ENCODE data around the gene SYT7.
"Not testable (repeated sequence)": the region's sequence is repeated elsewhere in the genome, so short reads cannot be mapped to it uniquely, and the experiment has no call there.

- not testable (repeated sequence) for TF ChIP-seq CTCF (IDR thresholded peaks at IDR 0.05); POLR2AphosphoS5 (IDR thresholded peaks at IDR 0.05; ENCODE audit: low read depth, low read length)
- TF ChIP-seq, protein P1, sequence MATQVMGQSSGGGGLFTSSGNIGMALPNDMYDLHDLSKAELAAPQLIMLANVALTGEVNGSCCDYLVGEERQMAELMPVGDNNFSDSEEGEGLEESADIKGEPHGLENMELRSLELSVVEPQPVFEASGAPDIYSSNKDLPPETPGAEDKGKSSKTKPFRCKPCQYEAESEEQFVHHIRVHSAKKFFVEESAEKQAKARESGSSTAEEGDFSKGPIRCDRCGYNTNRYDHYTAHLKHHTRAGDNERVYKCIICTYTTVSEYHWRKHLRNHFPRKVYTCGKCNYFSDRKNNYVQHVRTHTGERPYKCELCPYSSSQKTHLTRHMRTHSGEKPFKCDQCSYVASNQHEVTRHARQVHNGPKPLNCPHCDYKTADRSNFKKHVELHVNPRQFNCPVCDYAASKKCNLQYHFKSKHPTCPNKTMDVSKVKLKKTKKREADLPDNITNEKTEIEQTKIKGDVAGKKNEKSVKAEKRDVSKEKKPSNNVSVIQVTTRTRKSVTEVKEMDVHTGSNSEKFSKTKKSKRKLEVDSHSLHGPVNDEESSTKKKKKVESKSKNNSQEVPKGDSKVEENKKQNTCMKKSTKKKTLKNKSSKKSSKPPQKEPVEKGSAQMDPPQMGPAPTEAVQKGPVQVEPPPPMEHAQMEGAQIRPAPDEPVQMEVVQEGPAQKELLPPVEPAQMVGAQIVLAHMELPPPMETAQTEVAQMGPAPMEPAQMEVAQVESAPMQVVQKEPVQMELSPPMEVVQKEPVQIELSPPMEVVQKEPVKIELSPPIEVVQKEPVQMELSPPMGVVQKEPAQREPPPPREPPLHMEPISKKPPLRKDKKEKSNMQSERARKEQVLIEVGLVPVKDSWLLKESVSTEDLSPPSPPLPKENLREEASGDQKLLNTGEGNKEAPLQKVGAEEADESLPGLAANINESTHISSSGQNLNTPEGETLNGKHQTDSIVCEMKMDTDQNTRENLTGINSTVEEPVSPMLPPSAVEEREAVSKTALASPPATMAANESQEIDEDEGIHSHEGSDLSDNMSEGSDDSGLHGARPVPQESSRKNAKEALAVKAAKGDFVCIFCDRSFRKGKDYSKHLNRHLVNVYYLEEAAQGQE (IDR thresholded peaks at IDR 0.05; ENCODE audit: insufficient read depth in 1 of 2, low read depth in 2 of 2, low read length in 1 of 2) = not testable (repeated sequence)
These were observed 101.4 kb downstream of the SYT7 start for GRCh38 chr11:61479360-61480058.
